ENCODE measurements around the gene USP32.
"Not testable (repeated sequence)": the region's sequence is repeated elsewhere in the genome, so short reads cannot be mapped to it uniquely, and the experiment has no call there.

Gene USP32

GRCh38 chr17:60292697-60293096, 99.2 kb downstream of the USP32 start:
- no peak for DNase-seq

DNA sequence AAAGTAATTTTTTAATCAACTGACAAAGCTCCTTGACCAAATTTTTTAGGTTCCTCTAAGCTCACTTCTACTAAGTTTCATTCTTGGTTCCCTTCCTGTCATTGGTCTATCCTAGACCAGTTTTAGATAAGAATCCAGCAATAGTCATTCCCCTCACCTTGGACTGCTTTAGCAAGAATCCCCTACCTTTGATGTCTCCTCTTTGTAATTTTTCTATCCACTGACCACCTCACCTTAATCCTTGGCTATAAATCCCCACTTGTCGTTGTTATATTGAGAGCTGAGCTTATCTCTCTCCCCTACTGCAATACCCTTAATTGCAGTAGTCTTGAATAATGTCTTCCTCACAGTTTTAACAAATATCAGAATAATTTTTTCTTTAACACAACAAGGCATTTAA, 107.2 kb downstream of the USP32 start:
- no peak for DNase-seq

DNA sequence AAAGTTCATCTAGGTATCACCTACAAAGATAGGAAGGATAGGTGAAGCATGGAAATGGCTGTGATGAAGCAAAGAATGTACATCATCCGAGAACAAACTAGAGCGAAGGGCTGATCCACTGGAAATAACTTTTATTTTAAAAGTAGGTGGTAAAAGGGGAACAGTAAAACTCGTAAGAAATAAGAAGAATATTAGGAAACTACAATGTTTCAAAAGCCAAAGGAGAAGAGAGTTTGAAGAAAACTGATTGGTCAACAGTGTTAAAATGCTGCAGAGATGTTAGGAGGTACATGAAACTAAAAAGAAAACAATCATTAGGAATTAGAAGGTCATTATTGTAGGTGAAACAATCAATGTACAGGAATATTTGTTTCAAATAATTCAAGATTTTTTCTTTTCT, 108.1 kb downstream of the USP32 start:
- no peak for DNase-seq

DNA sequence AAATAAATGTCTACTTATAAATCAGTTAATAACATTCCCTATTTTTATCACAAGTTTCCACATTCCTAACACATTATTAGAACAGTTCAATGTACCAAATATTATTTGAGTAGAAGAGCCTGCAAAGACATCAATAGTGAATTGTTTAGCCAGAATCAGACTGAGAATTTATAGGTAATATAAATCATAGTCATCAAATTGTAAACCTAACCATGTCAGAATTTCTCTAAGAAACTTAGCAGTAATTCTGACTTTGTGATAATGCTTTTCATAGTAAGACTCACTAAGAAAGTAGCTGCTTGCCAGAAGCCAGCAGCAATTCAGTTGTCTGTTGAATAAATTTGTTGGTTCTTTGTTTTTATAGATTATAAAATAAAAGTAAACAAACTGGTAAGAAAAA, 111.3 kb downstream of the USP32 start:
- DNase-seq: no peak

DNA sequence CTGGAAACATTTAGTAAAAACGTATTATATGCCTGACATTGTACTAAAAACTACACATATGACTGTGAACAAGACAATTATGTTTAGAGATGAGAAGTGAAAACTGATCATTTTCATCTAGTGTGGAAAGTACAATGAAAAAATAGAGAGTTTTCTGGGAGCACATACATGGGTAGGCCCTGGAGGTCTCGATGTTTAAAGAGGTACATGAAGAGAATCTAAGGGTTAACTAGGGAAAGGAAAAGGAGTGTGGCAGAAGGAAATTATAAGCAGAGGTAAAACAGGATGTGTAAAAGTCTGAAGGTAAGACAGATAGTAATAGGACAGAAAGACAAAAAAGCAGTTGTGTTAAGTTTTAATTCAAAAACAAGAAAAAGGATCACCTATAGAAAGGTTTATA, 113.7 kb downstream of the USP32 start:
- no peak for DNase-seq

- no peak for DNase-seq
Observed at GRCh38 chr17:60277258-60277657, 114.7 kb downstream of the USP32 start.

- DNase-seq: no peak
Observed at GRCh38 chr17:60269417-60269816, 122.5 kb downstream of the USP32 start.

DNA sequence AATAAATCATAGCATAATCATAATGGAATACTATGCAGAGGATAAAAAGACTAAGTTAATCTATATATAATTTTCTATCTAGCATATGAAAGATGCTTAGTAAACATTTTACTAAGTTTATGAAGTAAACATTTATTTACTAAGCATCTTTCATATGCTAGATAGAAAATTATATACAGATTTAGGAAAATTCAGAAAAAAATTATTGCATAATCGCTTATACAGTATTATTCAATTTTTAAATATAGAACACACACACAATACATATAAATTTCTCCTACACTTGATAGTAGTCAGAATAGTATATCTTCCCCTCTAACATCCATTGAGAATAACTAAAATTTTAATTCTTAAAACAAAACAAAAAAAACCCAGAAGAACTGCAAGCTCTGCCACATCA, 131.4 kb downstream of the USP32 start:
- DNase-seq: no peak

GRCh38 chr17:60258313-60258712, 133.6 kb downstream of the USP32 start:
- no peak for DNase-seq

DNA sequence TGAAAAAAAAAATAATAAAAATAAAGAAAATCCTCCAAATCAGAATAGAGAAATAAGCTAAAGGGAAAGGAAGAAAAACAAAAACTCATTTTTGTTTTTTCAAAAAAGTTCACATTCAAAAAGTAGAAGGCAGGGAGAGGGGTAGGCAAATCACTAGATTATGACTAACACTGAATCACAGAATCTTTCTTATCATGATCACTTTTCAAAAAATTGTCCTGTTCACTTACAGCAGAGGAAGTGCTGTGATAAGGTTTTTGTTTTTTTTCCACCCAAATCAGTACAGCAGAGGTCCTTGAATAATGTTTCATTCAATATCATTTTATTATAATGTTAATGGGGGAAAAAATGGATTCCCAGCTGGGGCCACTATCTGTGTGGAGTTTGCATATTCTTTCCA, 135.8 kb downstream of the USP32 start:
- no peak for DNase-seq

DNA sequence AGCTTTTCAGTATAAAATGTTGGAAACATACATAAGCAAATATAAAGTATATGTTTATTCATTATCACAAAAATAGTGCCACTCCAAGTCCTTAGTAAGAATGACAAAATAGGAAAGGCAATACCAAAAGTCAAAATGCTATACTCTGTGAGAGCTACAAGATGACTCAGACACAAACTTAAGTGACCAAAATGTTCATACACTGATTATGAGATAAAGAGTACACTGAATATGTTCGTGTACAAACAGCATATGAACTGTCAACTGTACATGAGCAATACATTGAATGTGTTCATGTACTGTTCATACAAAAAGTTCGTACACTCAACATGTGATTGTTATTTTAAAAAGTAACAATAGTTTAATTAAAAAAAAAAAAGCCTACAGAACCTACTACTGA, 138.9 kb downstream of the USP32 start:
- DNase-seq: no peak

DNA sequence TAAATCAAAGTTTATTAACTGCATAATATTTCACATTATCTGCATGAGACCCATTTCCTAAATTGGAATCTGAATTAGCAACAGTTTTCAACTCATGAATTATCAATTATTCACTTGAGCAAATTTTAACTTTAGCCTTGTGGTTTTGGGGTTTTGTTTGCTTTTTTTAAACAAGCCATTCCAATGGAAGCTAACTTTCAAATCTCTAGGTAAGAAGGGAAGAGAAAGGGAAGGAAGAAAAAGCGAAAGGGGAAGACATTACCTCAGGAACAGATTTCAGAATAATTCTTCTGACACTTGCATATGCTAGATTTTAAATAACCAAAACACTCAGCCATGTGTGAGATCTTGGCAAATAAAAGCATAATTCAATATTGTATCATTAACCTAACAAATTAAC, 139.5 kb downstream of the USP32 start:
- DNase-seq: no peak

- no peak for DNase-seq
Observed at GRCh38 chr17:60249290-60249826, 142.6 kb downstream of the USP32 start.

DNA sequence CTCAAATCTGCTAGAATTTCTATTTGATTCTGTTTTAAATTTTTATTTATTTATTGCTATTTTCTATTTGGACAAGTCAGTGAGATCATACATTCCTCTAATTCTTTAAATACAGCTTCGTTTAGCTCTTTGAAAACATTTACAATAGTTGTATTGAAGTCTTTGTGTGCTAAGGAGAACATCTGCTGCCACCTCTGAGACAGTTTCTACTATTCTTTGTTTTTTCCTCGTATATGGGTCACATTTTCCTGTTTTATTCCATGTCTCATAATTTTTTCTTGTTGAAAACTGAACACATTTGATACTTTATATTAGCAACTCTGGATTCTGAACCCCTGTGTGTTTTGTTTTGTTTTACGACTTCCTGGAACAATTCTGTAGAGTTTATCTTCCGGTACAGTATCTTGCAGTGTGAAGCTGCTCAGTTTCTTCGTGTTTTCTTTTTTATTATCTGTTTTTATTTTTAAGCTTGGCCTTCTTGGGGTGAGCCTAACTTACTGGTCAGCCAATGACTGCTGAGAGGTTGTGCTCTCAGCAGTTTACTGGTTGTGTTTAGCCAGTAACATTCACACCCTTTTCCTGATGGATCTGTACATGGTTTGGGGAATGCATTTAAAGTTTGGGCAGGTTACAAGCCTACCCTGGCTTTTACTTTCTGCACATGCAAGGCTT, 143.2 kb downstream of the USP32 start:
- DNase-seq: no peak

- no peak for DNase-seq
Observed at GRCh38 chr17:60247836-60248461, 144.0 kb downstream of the USP32 start.

DNA sequence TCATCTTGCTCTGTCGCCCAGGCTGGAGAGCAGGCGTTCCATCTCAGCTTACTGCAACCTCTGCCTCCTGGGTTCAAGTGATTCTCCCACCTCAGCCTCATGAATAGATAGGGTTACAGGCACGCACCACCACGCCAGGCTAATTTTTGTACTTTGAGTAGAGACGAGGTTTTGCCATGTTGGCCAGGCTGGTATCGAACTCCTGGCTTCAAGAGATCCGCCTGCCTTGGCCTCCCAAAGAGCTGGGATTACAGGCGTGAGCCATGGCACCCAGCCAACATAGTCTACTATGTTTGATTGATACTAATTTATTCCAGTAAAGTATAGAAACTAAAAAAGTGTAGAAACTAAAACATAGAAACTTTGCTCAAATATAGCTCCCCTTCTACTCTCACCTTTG, 147.3 kb downstream of the USP32 start:
- no peak for DNase-seq

GRCh38 chr17:60240290-60240689, 151.6 kb downstream of the USP32 start:
- DNase-seq: no peak

GRCh38 chr17:60231691-60232090, 160.2 kb downstream of the USP32 start:
- no peak for DNase-seq

- DNase-seq: no peak
Observed at GRCh38 chr17:60231234-60231633, 160.7 kb downstream of the USP32 start.

DNA sequence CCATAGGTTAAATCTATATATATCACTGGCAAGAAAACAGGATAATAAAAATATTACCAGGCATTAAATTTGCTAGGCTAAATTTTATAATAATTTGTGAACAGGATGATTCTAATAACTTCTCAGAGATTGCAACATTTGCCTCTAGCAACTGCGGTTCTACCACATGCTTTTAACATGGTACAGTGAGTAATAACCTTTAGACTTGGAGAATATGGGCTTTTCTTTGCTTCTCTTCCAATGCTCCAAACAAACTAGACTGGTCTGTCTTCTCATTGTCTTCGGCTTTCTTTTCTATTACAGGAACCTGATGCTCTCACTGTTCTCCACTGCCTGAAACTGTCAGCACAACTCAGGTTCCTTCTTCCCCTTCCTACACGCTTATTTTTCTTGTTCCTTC, 161.6 kb downstream of the USP32 start:
- DNase-seq: no peak

DNA sequence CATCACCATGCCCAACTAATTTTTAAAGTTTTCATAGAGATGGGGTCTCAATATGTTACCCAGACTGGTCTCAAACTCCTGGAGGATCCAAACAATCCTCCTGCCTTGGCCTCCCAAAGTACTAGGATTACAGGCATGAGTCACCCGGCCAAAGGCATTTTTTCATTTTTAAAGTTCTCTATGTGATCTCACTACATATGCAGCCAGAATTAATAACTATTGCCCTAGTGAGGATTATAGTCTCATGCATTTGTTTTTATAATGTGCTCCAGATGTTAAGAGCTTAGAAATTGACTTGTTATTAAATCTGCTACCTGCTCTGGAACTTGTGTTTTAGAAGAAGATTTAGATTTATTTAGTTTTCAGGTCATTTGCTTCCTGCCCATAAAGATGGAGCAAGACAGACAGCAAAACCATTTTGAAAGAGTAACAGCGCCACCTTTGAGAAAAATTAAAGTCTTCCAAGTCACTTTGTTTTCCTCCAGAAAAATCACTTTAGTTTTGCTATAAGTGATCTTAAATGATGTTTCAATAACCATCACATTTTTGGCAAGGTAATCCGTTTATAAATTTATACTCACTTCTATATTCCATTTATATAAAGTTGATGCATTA, 162.6 kb downstream of the USP32 start:
- DNase-seq: no peak

DNA sequence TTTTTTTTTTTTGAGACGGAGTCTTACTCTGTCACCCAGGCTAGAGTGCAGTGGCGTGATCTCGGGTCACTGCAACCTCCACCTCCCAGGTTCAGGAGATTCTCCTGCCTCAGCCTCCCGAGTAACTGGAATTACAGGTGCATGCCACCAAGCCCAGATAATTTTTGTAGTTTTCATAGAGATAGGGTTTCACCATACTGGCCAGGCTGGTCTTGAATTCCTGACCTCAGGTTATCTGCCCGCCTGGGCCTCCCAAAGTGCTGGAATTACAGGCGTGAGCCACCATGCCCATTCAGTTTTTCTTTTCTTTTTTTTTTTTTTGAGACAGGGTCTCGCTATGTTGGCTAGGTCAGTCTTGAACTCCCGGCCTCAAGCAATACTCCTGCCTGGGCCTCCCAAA, 164.7 kb downstream of the USP32 start:
- DNase-seq: not testable (repeated sequence)

DNA sequence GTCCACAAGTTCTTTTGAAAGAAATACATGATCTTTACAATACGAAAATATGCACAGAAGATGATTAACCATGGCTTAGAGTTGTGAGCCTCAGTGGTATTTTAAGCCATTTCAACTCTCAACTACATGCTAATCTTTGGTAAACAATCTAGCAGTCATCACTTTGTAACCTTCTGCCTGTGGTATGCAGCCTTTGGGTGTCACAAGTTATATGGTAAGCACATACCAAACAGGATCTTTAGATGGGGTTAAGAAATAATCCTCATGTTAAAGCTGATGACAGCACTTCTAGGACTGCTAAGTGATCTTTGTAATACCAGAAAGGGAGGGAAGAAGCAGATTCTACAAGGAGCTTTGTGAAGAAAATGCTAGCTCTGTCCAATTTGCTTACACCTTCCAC, 167.9 kb downstream of the USP32 start:
- DNase-seq: no peak

DNA sequence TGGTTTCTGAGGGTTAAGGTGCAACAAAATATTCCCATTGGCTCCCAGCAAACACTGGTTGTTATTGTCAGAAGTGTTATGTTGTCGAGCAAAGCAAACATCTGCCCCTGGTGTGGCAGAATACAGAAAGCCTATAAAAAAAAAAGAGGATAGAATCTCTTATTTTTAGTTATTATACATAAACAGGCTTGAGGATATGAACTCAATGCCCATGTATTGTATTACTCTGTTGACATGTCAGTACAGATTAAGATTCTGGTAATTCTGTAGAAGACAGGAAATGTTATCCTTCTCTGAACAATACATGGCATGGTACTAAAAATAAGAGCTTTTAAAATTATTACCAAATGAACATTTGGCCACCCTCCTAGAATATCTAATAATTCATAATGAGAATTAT, 168.5 kb downstream of the USP32 start:
- no peak for DNase-seq

Data from NCI-H1930 (cell line).